Fibroblast of lung (primary cell): ENCODE data around the gene TGFBR2.

Experiments used
- EZH2 ChIP-seq: IDR thresholded peaks from 2 replicates; pipeline ENCODE4 v1.5.1; 2012; ENCODE audit warnings: low read length, control low read depth, mild to moderate bottlenecking; ENCODE audit errors: missing control alignments
- TF ChIP-seq, protein P1 (sequence below), 2 donors: IDR thresholded peaks in 1 of 2; conservative IDR thresholded peaks in 1 of 2; 1 replicate in 1 of 2; 2 replicates in 1 of 2; pipeline ENCODE4 v1.5.1; 2011 to 2012; ENCODE audit warnings: low read length in 2 of 2, control low read depth in 1 of 2, inconsistent platforms in 1 of 2, low read depth in 1 of 2, mild to moderate bottlenecking in 1 of 2

DNA sequence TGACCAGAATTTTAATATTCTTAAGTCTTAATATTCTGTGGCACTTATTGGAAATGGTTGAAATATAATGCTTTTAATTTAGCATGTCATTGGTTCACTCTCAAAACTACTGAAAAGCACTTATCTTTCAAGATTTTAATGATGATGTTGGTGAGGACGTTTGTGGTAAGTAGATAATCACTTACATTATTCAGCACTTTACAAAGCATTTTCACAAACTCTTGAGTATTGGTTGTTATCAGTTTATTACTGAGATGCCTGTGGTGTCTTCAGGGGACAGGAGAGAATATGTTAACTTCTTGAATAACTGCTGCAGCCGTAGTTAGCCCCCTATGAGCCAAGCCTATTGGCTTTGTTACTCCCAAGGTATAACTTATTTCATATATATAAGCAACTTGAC is 15.2 kb downstream of the TGFBR2 start:
- TF ChIP-seq, protein P1, sequence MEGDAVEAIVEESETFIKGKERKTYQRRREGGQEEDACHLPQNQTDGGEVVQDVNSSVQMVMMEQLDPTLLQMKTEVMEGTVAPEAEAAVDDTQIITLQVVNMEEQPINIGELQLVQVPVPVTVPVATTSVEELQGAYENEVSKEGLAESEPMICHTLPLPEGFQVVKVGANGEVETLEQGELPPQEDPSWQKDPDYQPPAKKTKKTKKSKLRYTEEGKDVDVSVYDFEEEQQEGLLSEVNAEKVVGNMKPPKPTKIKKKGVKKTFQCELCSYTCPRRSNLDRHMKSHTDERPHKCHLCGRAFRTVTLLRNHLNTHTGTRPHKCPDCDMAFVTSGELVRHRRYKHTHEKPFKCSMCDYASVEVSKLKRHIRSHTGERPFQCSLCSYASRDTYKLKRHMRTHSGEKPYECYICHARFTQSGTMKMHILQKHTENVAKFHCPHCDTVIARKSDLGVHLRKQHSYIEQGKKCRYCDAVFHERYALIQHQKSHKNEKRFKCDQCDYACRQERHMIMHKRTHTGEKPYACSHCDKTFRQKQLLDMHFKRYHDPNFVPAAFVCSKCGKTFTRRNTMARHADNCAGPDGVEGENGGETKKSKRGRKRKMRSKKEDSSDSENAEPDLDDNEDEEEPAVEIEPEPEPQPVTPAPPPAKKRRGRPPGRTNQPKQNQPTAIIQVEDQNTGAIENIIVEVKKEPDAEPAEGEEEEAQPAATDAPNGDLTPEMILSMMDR (conservative IDR thresholded peaks at IDR 0.05 in 1 of 2, IDR thresholded peaks at IDR 0.05 in 1 of 2; ENCODE audit: low read depth in 1 of 2, low read length in 2 of 2): no peak
- TF ChIP-seq EZH2: no peak
